Activated CD8-positive, alpha-beta memory T cell treated with anti-CD3 and anti-CD28 coated beads, Interleukin-2, amount 50 U/mL, for 1 hour (primary cell): ENCODE measurements around the gene RANBP17.

Source experiments
- DNase-seq: peaks from one replicate; pipeline ENCODE4 v3.0.0-alpha.2; 2020; ENCODE audit errors: extremely low read depth

RANBP17 gene

GRCh38 chr5:171249460-171249859 is 387.6 kb downstream of the RANBP17 start:
- DNase-seq, result no peak

DNA sequence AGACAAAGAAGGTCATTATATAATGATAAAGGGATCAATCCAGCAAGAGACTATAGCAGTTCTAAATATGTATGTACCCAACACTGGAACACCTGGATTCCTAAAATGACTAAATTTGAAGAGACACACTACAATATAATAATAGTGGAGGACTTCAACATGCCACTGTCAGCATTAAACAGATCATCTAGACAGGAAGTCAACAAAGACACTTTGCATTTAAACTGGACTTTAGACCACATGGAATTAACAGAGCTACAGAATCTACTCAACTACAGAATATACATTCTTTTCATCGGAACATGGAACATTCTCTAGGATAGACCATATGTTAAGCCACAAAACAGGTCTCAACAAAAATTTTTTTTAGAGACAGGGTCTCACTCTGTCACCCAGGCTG is 388.9 kb downstream of the RANBP17 start:
- no peak for DNase-seq

- DNase-seq, result no peak
Measured at GRCh38 chr5:171251519-171251918, 389.7 kb downstream of the RANBP17 start.

DNA sequence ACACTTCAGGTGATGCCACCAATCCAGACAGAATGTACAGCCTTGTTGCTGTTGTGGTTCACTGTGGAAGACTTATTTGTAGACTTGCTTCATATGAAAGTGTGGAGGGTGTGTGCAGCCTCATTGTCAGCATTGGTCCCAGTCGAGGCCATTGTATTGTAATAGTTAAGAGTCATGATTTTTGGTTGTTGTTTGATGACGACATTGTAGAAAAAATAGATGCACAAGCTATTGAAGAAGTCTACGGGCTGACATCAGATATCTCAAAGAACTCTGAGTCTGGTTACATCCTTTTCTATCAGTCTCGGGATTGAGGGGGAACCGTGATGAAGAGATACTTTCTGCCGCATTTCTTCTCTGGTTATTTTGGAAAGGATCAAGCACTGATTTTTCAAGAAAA is 390.9 kb downstream of the RANBP17 start:
- no peak for DNase-seq

DNA sequence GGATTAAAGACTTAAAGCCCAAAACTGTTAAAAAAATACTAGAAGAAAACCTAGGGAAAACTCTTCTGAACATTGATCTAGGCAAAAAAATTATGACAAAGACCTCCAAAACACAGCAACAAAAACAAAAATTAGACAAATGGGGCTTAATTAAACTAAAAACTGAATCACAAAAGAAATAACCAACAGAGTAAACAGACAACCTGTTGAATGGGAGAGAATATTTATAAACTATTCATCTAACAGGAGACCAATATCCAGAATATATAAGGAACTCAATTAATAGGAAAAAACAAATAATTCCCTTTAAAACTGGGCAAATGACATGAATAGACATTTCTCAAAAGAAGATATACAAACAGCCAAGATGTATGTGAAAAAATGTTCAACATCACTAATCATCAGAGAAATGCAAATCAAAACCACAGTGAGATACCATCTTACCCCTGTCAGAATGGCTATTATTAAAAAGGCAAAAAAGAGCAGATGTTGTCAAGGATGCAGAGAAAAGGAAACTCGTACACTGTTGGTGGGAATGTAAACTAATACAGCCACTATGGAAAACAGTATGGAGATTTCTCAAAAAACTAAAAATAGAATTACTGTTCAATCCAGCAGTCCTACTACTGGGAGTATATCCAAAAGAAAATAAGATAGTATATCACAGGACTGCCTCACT is 397.1 kb downstream of the RANBP17 start:
- DNase-seq, result no peak

DNA sequence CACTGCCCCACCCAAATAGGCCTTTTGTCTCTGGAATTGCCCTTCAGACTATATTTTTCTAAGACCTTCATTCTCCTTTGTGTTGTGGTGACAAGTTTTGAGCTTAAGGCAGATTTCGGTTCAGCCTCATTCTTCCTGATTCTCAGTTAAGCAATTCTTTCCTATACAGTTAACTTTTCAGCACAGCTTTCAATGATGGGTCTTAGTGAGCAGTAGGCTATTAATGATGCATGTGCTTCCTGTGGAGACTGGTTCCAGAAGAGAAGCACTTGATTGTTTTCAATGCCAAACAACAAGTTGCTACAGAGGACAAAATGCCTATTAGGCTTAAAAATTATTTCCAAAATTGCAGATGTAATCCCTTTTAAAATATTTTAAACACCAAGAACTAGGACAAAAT is 399.5 kb downstream of the RANBP17 start:
- DNase-seq, result no peak

GRCh38 chr5:171261904-171262303 is 400.1 kb downstream of the RANBP17 start:
- no peak for DNase-seq

- DNase-seq, result no peak
Measured at GRCh38 chr5:171263181-171263580, 401.4 kb downstream of the RANBP17 start.

DNA sequence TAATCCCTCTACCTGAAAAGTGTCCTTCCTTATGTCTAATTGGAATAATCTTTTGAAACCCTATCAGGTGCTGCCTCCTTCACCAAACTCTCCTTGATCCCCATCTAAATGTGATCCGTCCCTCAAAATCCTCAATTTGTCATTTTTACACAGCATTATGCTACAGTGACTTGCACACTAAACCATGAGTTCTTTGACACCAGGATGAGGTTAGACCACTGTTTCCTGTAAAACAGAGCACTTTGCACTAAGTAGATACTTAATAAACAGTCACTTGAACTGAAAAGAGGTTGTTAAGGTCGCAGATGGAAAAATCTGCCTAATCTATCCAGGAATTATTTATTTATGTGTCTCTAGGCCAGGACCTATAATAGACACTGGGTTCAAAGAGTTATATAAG is 403.0 kb downstream of the RANBP17 start:
- DNase-seq, result no peak

DNA sequence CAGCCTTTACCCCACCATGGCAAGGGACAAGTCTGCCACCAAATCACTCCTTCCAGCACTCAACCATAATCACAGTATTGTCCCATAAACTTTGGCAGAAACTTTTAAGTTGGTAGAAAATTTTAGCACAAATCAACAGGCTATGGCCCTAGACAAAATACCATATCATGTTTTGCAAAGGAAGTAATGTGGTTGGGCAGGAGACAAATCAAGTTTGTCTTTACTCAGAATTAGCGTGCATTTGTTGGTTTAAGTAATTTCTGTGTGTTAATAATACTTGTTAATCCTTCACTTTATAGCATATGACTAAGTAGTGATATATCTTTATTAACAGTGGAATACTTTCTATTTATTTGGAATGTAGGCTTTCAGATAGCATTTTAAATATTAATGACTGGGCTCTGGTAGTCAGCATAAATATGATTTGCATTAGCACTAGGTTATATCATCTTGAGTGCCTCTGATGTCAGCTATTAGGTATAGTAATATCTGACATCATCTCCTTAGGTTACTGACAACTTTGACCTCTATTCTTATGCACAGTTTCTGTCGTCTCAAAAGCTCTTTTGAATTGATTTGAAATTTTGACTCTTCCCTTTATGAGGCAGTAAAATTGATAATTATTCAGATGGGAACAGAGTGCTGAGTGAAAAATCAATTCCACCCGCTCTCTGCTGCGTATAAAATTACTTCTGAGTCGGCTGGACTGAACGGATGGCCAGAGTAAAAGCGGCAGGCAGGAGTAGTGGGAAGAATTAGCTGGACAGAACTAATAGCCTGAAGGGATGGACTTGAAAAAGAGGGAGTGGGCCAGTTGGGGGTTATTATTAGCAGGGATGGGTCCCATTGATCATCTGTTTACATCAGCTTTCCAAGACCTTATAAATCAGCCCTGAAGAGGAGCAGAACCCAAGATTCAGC is 407.1 kb downstream of the RANBP17 start:
- no peak for DNase-seq

DNA sequence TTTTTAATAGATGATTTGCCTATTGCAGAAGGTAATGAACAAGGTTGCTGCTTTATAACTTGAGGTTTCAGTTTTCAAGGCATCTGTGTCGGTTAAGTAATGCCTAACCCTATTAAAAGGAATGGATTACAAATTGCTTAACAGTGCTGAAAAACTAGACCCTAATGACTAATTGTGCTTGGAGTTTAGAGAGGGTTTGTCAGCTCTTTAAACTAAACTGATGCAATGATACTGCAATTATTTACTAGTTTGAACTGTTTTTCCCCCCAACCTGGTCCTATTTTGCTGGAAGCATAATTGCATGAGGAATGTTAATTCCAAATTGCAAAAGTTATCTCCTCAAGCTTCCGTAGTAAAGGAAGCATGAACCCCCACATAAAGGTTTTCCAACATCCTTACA is 407.9 kb downstream of the RANBP17 start:
- DNase-seq, result no peak

DNA sequence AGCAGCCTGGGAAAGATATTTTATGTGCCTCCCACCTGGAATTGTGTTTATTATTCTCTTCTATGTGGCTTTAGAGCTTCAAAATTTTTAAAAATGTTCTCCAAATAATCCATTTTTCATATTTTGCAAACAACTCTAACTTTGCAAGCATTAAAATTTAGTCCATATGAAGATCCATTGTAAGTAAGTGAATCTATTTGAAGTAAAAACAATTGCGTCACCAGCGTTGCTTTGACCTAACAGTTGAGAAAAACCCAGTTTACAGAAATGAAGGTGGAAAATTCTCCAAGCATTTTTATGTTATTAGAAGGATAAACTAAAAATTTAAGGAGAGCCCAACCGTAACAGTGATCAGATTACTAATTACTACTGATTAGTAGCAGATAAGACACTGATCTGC is 408.3 kb downstream of the RANBP17 start:
- no peak for DNase-seq

GRCh38 chr5:171271798-171272197 is 410.0 kb downstream of the RANBP17 start:
- no peak for DNase-seq

DNA sequence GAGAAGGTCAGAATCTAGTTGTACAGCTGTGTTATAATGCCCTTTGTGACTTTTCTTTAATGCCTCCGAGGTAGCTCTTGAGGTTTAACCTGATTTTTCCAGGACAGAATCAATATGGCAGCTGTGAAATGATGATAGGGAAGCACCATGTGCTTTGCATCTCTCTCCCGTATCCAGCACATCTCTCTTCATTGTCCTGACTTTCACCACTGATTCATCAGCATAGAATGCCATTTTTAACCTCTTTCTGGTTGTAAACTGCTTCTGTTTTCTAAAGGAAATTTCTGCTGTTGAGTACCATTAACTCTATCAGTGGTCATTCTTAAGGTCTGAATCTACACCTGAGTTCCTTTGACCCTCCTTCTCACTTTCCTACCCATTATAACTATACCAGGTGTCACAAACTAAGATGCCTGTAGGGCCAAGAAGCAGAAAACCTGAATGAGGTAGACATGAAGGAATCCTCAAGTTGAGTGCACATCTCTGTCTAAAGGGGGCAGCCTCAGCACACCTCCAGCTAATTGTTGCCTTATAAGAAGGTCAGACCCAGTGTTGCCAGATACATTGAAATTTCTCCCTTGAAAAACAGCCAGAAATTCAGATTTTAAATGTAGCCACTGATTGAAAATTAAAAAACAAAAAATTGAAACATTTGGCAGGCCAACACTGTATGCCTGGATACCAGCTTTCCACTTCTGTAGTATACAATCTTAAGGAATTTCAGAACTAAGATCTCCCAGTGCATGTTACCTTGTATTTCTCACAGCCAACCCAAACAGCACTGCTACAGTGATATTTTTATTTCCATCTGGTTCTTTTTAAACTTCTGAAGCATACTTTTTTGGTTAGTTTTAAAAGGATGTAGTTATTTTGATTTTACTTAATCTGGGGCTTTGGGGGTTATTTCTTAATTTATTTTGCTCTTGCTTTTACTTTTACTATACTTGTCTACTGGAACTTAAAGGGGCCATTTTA is 411.5 kb downstream of the RANBP17 start:
- no peak for DNase-seq

DNA sequence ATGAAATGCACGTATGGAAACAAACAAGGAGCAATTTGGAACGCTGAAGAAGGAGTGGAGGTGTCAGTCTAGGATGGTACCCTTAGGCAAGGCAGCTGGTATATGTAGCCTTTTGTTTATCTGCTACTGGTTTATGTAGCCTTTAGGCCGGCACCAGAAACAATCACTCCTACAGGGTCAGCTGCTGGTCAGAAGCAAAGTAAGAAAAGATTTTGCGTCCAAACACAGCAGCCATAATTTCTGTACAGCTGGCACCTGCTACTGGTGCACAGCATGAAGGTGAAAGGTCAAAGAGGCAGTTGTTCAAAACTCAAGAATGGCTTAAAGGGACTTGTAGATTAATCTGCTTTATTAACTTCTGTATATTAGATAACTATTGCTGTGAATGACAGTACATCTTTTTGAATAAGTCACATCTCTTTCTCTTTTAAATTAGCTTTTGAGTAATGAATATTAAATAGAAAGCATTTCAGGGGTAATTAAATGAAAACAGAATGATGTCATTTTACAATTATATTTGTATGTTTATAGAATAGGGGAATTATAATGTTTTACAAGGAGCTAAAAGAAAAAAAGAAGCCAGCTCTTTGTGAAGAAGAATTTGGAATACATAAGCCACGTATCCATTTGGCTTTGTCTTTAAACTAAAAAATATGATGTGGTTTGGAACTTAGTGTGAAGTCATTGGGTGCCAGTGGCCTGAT is 414.2 kb downstream of the RANBP17 start:
- no peak for DNase-seq

DNA sequence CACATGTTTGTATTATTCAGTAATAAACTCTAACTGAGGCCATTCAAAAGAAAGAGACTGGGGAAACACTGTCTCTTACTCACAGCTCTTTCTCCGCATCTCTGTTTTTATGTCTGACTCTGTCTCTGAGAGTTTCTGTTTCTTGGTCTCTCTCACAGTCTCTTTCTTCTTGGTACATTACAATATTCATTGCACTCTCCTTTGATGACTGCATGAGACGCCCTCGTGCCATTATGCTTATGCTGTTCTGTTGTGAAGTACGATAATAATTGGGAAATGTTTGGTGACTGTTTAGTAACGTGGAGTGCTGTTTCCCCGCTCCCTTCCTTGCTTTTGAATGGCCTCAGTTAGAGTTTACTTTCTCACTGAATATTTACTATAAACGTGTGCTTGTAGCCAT is 421.9 kb downstream of the RANBP17 start:
- no peak for DNase-seq

- no peak for DNase-seq
Measured at GRCh38 chr5:171285465-171285864, 423.6 kb downstream of the RANBP17 start.

- no peak for DNase-seq
Measured at GRCh38 chr5:171288066-171288465, 426.2 kb downstream of the RANBP17 start.

- DNase-seq, result no peak
Measured at GRCh38 chr5:171291371-171291770, 429.6 kb downstream of the RANBP17 start.

DNA sequence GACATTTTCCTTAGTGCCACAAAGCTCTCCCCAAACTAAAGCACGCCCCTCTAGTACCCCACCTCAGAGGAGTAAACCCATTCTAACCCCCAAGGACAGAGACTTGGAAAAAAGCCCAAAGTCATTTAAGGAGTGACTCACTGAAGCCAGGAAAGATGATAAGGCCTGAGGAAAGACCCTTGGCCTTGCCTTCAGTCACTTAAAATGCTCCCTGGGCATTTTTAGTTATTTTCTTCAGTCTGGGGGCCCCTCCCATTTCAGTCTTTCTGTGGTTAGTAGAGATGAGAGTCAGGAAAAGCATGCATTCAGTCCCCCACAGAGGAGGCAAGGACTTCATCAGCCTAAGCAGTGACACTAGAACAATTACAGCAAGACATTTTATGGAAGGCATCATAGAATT is 433.5 kb downstream of the RANBP17 start:
- DNase-seq, result no peak

DNA sequence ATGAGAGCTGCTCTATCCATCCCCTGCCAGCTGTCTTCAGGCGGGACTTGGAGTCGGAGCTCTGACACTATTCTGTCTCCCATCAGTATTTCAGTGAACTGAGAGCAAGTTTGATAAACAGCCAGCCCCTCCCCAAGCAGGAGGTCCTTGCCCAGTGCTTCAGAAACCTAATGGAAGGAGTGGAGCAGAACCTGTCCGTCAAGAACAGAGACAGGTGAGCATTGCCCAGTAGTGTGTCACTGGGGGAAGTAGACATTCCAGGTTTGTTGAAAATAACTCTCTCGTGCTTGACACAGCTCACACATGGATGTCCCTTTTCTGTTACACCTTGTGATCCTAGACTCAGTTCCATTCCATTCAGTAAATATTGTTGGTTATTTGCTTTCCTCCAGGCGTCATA is 434.0 kb downstream of the RANBP17 start:
- no peak for DNase-seq
